Suprapubic skin (tissue), 4 donors: Measurements from ENCODE around the gene MALL.
"Not testable (repeated sequence)": the region's sequence is repeated elsewhere in the genome, so short reads cannot be mapped to it uniquely, and the experiment has no call there.

Experiments used
- POLR2A ChIP-seq, 2 donors: fragments of 450-650 bp; IDR thresholded peaks; one replicate each; pipeline ENCODE4 v1.6.1; 2017; ENCODE audit warnings: antibody characterized with exemption in 2 of 2, mild to moderate bottlenecking in 2 of 2, moderate library complexity in 2 of 2
- POLR2AphosphoS5 ChIP-seq, 3 donors: sonication (generic); formaldehyde crosslinking; IDR thresholded peaks; one replicate each; pipeline ENCODE4 v1.6.1; 2017; ENCODE audit warnings: antibody characterized with exemption in 3 of 3
- TF ChIP-seq, protein P1 (sequence below), 2 donors: fragments of 200-600 bp in 1 of 2; fragments of 450-650 bp in 1 of 2; sonication (generic) in 1 of 2; IDR thresholded peaks; one replicate each; pipeline ENCODE4 v1.5.1; 2016 to 2019; ENCODE audit warnings: antibody characterized with exemption in 2 of 2, mild to moderate bottlenecking in 1 of 2, moderate library complexity in 1 of 2

GRCh38 chr2:110108291-110108690, 7.3 kb downstream of the MALL start:
- TF ChIP-seq, protein P1, sequence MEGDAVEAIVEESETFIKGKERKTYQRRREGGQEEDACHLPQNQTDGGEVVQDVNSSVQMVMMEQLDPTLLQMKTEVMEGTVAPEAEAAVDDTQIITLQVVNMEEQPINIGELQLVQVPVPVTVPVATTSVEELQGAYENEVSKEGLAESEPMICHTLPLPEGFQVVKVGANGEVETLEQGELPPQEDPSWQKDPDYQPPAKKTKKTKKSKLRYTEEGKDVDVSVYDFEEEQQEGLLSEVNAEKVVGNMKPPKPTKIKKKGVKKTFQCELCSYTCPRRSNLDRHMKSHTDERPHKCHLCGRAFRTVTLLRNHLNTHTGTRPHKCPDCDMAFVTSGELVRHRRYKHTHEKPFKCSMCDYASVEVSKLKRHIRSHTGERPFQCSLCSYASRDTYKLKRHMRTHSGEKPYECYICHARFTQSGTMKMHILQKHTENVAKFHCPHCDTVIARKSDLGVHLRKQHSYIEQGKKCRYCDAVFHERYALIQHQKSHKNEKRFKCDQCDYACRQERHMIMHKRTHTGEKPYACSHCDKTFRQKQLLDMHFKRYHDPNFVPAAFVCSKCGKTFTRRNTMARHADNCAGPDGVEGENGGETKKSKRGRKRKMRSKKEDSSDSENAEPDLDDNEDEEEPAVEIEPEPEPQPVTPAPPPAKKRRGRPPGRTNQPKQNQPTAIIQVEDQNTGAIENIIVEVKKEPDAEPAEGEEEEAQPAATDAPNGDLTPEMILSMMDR (IDR thresholded peaks at IDR 0.05), result not testable (repeated sequence)
- TF ChIP-seq POLR2A, POLR2AphosphoS5 (IDR thresholded peaks at IDR 0.05): not testable (repeated sequence)
